K562 (cell line): ENCODE data around the gene NMT1. TPM values are rescaled to one million over a fixed set of nuclear protein-coding genes. Genes with fewer than 3 reads are reported as not detected.

Experiments used
- ATAC-seq: fragments of 200-7000 bp; cut with Tn5 transposase; 3 replicates; pipeline ENCODE4 v1.9.1; 2020; ENCODE audit warnings: moderate library complexity
- BruUV-seq: library from RNA; stranded (reverse); fragments of 400-500 nt; replicated peaks from 2 replicates; lab custom pipeline; 2021; lab: Mats Ljungman, UMichigan
- CTCF ChIA-PET: fragments of 300-600 bp; formaldehyde crosslinking; extraction: SDS; loops from one replicate; lab custom pipeline; 2021; ENCODE audit warnings: low intra/inter-chr PET ratio; lab: Yijun Ruan, JAX
- POLR2A ChIA-PET: fragments of 300-600, 350-650 bp; sonication (Branson Sonifier 250); formaldehyde crosslinking; extraction: SDS; loops from one replicate; lab custom pipeline; 2021; ENCODE audit warnings: antibody characterized with exemption, inconsistent platforms; lab: Yijun Ruan, JAX
- DNase-seq, 4 experiments: peaks; one replicate each; pipeline versions ENCODE4 v3.0.0 to v3.0.0-alpha.2; 2011 to 2018; ENCODE audit warnings: low spot score in 3 of 4, mixed read lengths in 3 of 4; ENCODE audit errors: extremely low read depth in 1 of 4
- FAIRE-seq: peaks from 2 replicates; lab custom pipeline; 2011; peaks lifted over from hg19 to GRCh38; lab: Jason Lieb, UNC
- H2AFZ ChIP-seq: 2 replicates; pipeline ENCODE4 v1.6.0; 2011; ENCODE audit warnings: low read depth, low read length, control low read depth, inconsistent platforms
- H3K27ac ChIP-seq: fragments of 200-600 bp; 3 replicates; pipeline ENCODE4 v1.8.0; 2011; ENCODE audit warnings: low read depth, mild to moderate bottlenecking, control low read depth, inconsistent platforms, low read length, moderate library complexity, mixed read lengths; ENCODE audit errors: extremely low read depth
- H3K27me3 ChIP-seq, 2 experiments: fragments of 300-600 bp in 1 of 2; 2 replicates in 1 of 2; 3 replicates in 1 of 2; pipeline versions ENCODE4 v1.6.0 to v1.8.0; 2011; ENCODE audit warnings: inconsistent platforms in 2 of 2, low read length in 2 of 2, mild to moderate bottlenecking in 1 of 2, mixed read lengths in 1 of 2, moderate library complexity in 1 of 2; ENCODE audit not compliant: control insufficient read depth in 2 of 2, insufficient read depth in 2 of 2
- H3K36me3 ChIP-seq: fragments of 300-600 bp; 3 replicates; pipeline ENCODE4 v1.8.0; 2011; ENCODE audit warnings: mild to moderate bottlenecking, low read length, inconsistent platforms; ENCODE audit not compliant: control insufficient read depth, insufficient read depth
- H3K4me1 ChIP-seq, 2 experiments: fragments of 200-600 bp in 1 of 2; replicated peaks in 1 of 2; 2 replicates in 1 of 2; 3 replicates in 1 of 2; pipeline versions ENCODE4 v1.5.1 to v1.8.0; 2011; ENCODE audit warnings: inconsistent platforms in 2 of 2, low read length in 2 of 2, mild to moderate bottlenecking in 1 of 2, mixed read lengths in 1 of 2, moderate library complexity in 1 of 2; ENCODE audit not compliant: control insufficient read depth in 2 of 2, insufficient read depth in 2 of 2
- H3K4me2 ChIP-seq: 2 replicates; pipeline ENCODE4 v1.6.1; 2011; ENCODE audit warnings: low read length, control low read depth, inconsistent platforms, mixed read lengths; ENCODE audit not compliant: insufficient read depth
- H3K4me3 ChIP-seq: fragments of 200-600 bp; sonication (generic), shearing (Covaris generic); 2 replicates; pipeline ENCODE4 v1.5.1; 2016; ENCODE audit warnings: control low read depth, inconsistent platforms
- H3K79me2 ChIP-seq: fragments of 200-600 bp; 3 replicates; pipeline ENCODE4 v1.8.0; 2011; ENCODE audit warnings: low read length, inconsistent platforms; ENCODE audit not compliant: control insufficient read depth, insufficient read depth
- H3K9ac ChIP-seq, 2 experiments: 2 replicates each; pipeline versions ENCODE4 v1.6.0 to v1.6.1; 2011; ENCODE audit warnings: low read depth in 2 of 2, low read length in 2 of 2, control low read depth in 1 of 2, inconsistent platforms in 1 of 2, mild to moderate bottlenecking in 1 of 2, mixed read lengths in 1 of 2; ENCODE audit not compliant: insufficient read depth in 1 of 2
- H3K9me1 ChIP-seq: one replicate; pipeline ENCODE4 v1.6.0; 2011; ENCODE audit warnings: inconsistent platforms, mild to moderate bottlenecking, low read length, moderate library complexity; ENCODE audit not compliant: control insufficient read depth, insufficient read depth
- H3K9me3 ChIP-seq: replicated peaks from 2 replicates; pipeline ENCODE4 v1.5.1; 2011; ENCODE audit warnings: low read depth, low read length, inconsistent platforms; ENCODE audit not compliant: control insufficient read depth, insufficient read depth
- H4K20me1 ChIP-seq: replicated peaks from 2 replicates; pipeline ENCODE4 v1.6.1; 2011; ENCODE audit warnings: low read length, inconsistent platforms, mixed read lengths; ENCODE audit not compliant: control insufficient read depth, insufficient read depth
- FOXA3 ChIP-seq, 2 experiments: fragments of 450-650 bp in 1 of 2; sonication (generic) in 1 of 2; formaldehyde crosslinking; IDR thresholded peaks in 1 of 2; conservative IDR thresholded peaks in 1 of 2; 2 replicates each; pipeline versions ENCODE4 v1.4.0 to v1.8.0; 2020 to 2022; ENCODE audit warnings: mild to moderate bottlenecking in 2 of 2, missing genetic modification reagents in 1 of 2
- JUND ChIP-seq, 2 experiments: IDR thresholded peaks; 2 replicates in 1 of 2; 3 replicates in 1 of 2; pipeline ENCODE4 v1.6.1; 2011; ENCODE audit warnings: borderline replicate concordance in 2 of 2, low read depth in 2 of 2, low read length in 2 of 2, improper control_type of control experiment in 1 of 2, missing biosample characterization in 1 of 2, missing genetic modification characterization in 1 of 2, missing genetic modification reagents in 1 of 2
- MAZ ChIP-seq, 2 experiments: fragments of 450-650 bp in 1 of 2; sonication (generic) in 1 of 2; formaldehyde crosslinking; IDR thresholded peaks in 1 of 2; conservative IDR thresholded peaks in 1 of 2; 2 replicates each; pipeline versions ENCODE4 v1.4.0 to v1.5.0; 2020; ENCODE audit warnings: mild to moderate bottlenecking in 1 of 2, missing genetic modification reagents in 1 of 2
- MYC ChIP-seq, 2 experiments: fragments of 250-450 bp in 1 of 2; sonication (Bioruptor Pico) in 1 of 2; IDR thresholded peaks; 2 replicates each; pipeline versions ENCODE4 v1.5.1 to v1.6.1; 2012 to 2021; ENCODE audit warnings: low read depth in 2 of 2, borderline replicate concordance in 1 of 2, improper control_type of control experiment in 1 of 2, low read length in 1 of 2, mild to moderate bottlenecking in 1 of 2, moderate library complexity in 1 of 2
- MYNN ChIP-seq, 2 experiments: sonication (generic); formaldehyde crosslinking in 1 of 2; IDR thresholded peaks; 2 replicates each; pipeline versions ENCODE4 v1.5.0 to v1.6.1; 2016 to 2020; ENCODE audit warnings: antibody characterized with exemption in 1 of 2, missing genetic modification reagents in 1 of 2
- RAD21 ChIP-seq, 2 experiments: fragments of 250-450 bp in 1 of 2; fragments of 450-650 bp in 1 of 2; sonication (Bioruptor Pico) in 1 of 2; formaldehyde crosslinking in 1 of 2; IDR thresholded peaks in 1 of 2; conservative IDR thresholded peaks in 1 of 2; 2 replicates each; pipeline versions ENCODE4 v1.4.0 to v1.8.0; 2020 to 2022; ENCODE audit warnings: mild to moderate bottlenecking in 2 of 2, moderate library complexity in 1 of 2
- RB1 ChIP-seq: fragments of 450-650 bp; IDR thresholded peaks from 2 replicates; pipeline ENCODE4 v1.6.1; 2017; ENCODE audit warnings: low read depth, mild to moderate bottlenecking
- RBBP5 ChIP-seq: fragments of 200-600 bp; sonication (generic); IDR thresholded peaks from 2 replicates; pipeline ENCODE4 v1.6.1; 2012; ENCODE audit warnings: borderline replicate concordance, mild to moderate bottlenecking, low read length, control low read depth, inconsistent platforms; ENCODE audit not compliant: insufficient read depth, poor library complexity, severe bottlenecking
- SMC3 ChIP-seq: conservative IDR thresholded peaks from 2 replicates; pipeline ENCODE4 v1.6.1; 2011; ENCODE audit warnings: low read depth, low read length, improper control_type of control experiment; ENCODE audit not compliant: insufficient read depth
- XRCC5 ChIP-seq: fragments of 200-400 bp; formaldehyde crosslinking; IDR thresholded peaks from 2 replicates; pipeline ENCODE4 v1.6.1; 2017; ENCODE audit warnings: low read depth, mild to moderate bottlenecking, low read length
- ZNF224 ChIP-seq: sonication (generic); formaldehyde crosslinking; IDR thresholded peaks from 2 replicates; pipeline ENCODE4 v1.8.0; 2022; ENCODE audit warnings: mild to moderate bottlenecking, missing genetic modification reagents
- ZNF263 ChIP-seq: sonication (generic); formaldehyde crosslinking; IDR thresholded peaks from 2 replicates; pipeline ENCODE4 v1.8.0; 2022; ENCODE audit warnings: mild to moderate bottlenecking, missing genetic modification reagents, borderline replicate concordance
- WGBS: fragments of 100-300 bp; shearing (Covaris generic); methylation state at CpG from one replicate; pipeline ENCODE4 v1.1.6; 2016; ENCODE audit warnings: low coverage, mixed read lengths; ENCODE audit not compliant: insufficient coverage; ENCODE audit errors: missing lambda C conversion rate; 5-methylcytosine and 5-hydroxymethylcytosine counted together
- in situ Hi-C: fragments of 300-500 bp; cut with MboI; formaldehyde crosslinking; loops from 4 replicates; pipeline ENCODE4 v1.15.0; 2018; ENCODE audit warnings: inconsistent platforms, mixed read lengths
- intact Hi-C: fragments of 100-400 bp; cut with micrococcal nuclease; formaldehyde crosslinking; loops from 2 replicates; pipeline ENCODE4 v1.14.2; 2022
- polyA plus RNA-seq, 8 experiments: library from polyadenylated mRNA; depleted of rRNA in 4 of 8; stranded (reverse) in 5 of 8; unstranded in 3 of 8; fragments of >200 nt; fragmentation: Nextera tagmentation in 2 of 8; fragmentation: Illumina TruSeq in 1 of 8; extraction: Ambion mirVana in 2 of 8; extraction: Trizol in 1 of 8; gene quantifications; 2 replicates each; pipeline versions ENCODE4 v1.2.1 to v1.2.3, GENCODE V29; 2011 to 2014; ENCODE audit warnings: inconsistent platforms in 1 of 8, missing spikeins in 1 of 8
- total RNA-seq, 7 experiments: library from RNA; depleted of rRNA in 6 of 7; stranded (reverse); fragments of >200 nt in 6 of 7; fragmentation: Illumina TruSeq in 2 of 7; extraction: Trizol in 2 of 7; gene quantifications; 2 replicates each; pipeline versions ENCODE4 v1.2.1 to v1.2.3, GENCODE V29; 2011 to 2021; ENCODE audit warnings: low replicate concordance in 1 of 7
- TF ChIP-seq, protein P1 (sequence below): sonication (generic); formaldehyde crosslinking; IDR thresholded peaks from 2 replicates; pipeline ENCODE4 v1.9.0; 2022; ENCODE audit warnings: mild to moderate bottlenecking, missing genetic modification reagents
- TF ChIP-seq, protein P2 (sequence below): sonication (generic); formaldehyde crosslinking; IDR thresholded peaks from 2 replicates; pipeline ENCODE4 v1.8.0; 2022; ENCODE audit warnings: missing genetic modification reagents, mild to moderate bottlenecking, moderate library complexity, borderline replicate concordance

Gene NMT1
- total and polyA plus RNA-seq, 9 of the 15 experiments (the other 6 are each of a cell fraction or from before 2014, with no cell fraction given) = 86.7 to 569 (median 213) TPM

DNA sequence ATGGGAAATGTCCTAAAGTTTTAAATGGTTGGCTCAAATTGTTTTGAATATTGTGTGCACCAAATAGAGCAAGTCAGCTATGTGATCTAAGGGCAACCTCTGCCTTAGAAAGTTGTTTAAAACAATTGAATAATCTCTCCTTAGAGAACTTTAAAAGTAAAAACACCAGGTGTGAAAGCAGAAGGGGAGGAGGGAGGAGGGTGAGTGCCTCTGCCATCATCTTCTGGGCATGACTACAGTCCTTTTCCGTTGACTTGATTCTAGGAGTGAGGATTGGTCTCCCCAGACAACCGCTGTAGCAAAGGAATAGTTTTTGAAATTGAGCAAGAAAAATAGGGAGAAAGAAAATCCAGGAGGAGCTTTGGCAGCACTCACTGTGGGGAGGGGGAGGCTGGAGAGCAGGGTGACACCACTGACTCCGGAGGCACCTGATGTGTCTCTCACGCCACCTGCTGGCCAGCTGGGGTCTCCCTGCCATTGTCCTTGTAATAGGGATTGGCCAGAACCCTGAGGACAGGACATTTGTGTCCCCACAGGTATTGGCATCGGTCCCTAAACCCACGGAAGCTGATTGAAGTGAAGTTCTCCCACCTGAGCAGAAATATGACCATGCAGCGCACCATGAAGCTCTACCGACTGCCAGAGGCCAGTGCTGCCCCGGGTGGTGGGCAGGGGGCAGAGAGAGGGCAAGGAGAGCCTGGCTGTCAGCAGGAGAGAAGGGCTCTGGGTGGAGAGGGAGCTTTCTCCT, 37.9 kb downstream of the NMT1 start:
- Histone ChIP-seq H3K27ac (no peak overlapping the region), H3K79me2 (no peaks in the 10 kb centered on the region), H3K4me2 (no peak overlapping the region), H3K9ac (no peak overlapping the region), H3K9me1 (no peaks in the 10 kb centered on the region), H2AFZ (no peak overlapping the region), H3K36me3 (peaks cover 91% of the 10 kb centered on the region), H3K9me3 (no peaks in the 10 kb centered on the region), H3K4me1 (no peaks in the 10 kb centered on the region), H3K27me3 (no peaks in the 10 kb centered on the region), H4K20me1 (peaks cover 8% of the 10 kb centered on the region; the same call in 1 of the 2 replicates), H3K4me3 (no peak overlapping the region)
- WGBS = 56% methylated on average over 9 of the region's 9 CpGs
- ChIA-PET POLR2A (interaction anchor here (0.6 to 1.6 kb wide), 9 partner anchors 10 to 203 kb away, joined by 3 to 5 read pairs (median 3); no protein-coding TSS in a partner anchor), CTCF (interaction anchor here (0.6 to 1.8 kb wide), 8 partner anchors 30 to 323 kb away, joined by 3 to 10 read pairs (median 5); partner anchors contain the start of genes ACBD4 and PLCD3)
- BruUV-seq = no TSS peak
- in situ Hi-C loops (no loop called here), intact Hi-C loops (loop anchor here (1.0 to 5.0 kb wide), 2 partner anchors 82 to 179 kb away; no protein-coding TSS in a partner anchor)
- peak; percentile 94 for FAIRE-seq
- peak; percentile 100 for ATAC-seq
- peak; percentile 87 to 90 (median 88) for DNase-seq
- peak; percentile 98 for TF ChIP-seq ZNF263 (CRISPR knock-in tag)
- TF ChIP-seq, protein P1, sequence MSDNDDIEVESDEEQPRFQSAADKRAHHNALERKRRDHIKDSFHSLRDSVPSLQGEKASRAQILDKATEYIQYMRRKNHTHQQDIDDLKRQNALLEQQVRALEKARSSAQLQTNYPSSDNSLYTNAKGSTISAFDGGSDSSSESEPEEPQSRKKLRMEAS (CRISPR knock-in tag) = 0 out of 2 replicates have a peak, but pooled peaks have one; percentile 16
- no peak for TF ChIP-seq FOXA3 (CRISPR knock-in tag; conservative IDR thresholded peaks at IDR 0.05 in 1 of 2, IDR thresholded peaks at IDR 0.05 in 1 of 2)
- peak; percentile 66; the same call in 1 of the 2 replicates for TF ChIP-seq XRCC5
- peak; percentile 57; the same call in 1 of the 2 replicates for TF ChIP-seq JUND (IDR thresholded peaks at IDR 0.05; ENCODE audit: borderline replicate concordance, low read depth, low read length)
- peak; percentile 16; the same call in 1 of the 3 replicates for TF ChIP-seq JUND (tag; IDR thresholded peaks at IDR 0.05; ENCODE audit: borderline replicate concordance, low read depth, low read length)
- peak; percentile 69 for TF ChIP-seq SMC3
- TF ChIP-seq MAZ (CRISPR knock-in tag; conservative IDR thresholded peaks at IDR 0.05 in 1 of 2, IDR thresholded peaks at IDR 0.05 in 1 of 2) = peak in 1 of 2 experiments; percentile 62; a peak in 2 of 4 replicates
- peak; percentile 74; the same call in 1 of the 2 replicates for TF ChIP-seq RB1
- TF ChIP-seq MYNN (IDR thresholded peaks at IDR 0.05) = 0 out of 2 replicates have a peak, but pooled peaks have one; percentile 61
- TF ChIP-seq MYNN (CRISPR knock-in tag; IDR thresholded peaks at IDR 0.05) = no peak
- TF ChIP-seq ZNF224 (CRISPR knock-in tag) = no peak
- TF ChIP-seq MYC (IDR thresholded peaks at IDR 0.05; ENCODE audit: low read depth, low read length) = 0 out of 2 replicates have a peak, but pooled peaks have one; percentile 34
- TF ChIP-seq MYC (CRISPR knock-in tag; IDR thresholded peaks at IDR 0.05; ENCODE audit: borderline replicate concordance, low read depth) = no peak
- TF ChIP-seq RAD21 (CRISPR knock-in tag; conservative IDR thresholded peaks at IDR 0.05 in 1 of 2, IDR thresholded peaks at IDR 0.05 in 1 of 2) = peak; percentile 60 to 81
- TF ChIP-seq, protein P2, sequence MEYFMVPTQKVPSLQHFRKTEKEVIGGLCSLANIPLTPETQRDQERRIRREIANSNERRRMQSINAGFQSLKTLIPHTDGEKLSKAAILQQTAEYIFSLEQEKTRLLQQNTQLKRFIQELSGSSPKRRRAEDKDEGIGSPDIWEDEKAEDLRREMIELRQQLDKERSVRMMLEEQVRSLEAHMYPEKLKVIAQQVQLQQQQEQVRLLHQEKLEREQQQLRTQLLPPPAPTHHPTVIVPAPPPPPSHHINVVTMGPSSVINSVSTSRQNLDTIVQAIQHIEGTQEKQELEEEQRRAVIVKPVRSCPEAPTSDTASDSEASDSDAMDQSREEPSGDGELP (CRISPR knock-in tag) = peak; percentile 78
- TF ChIP-seq RBBP5 = no peak
